Thymus (tissue), 11 donors: Measurements from ENCODE around the gene PODXL. TPM values are rescaled to one million over a fixed set of nuclear protein-coding genes. Genes with fewer than 3 reads are reported as not detected.
"Not testable (repeated sequence)": the region's sequence is repeated elsewhere in the genome, so short reads cannot be mapped to it uniquely, and the experiment has no call there.

Experiments
- DNase-seq, 9 donors: peaks; one replicate each; pipeline ENCODE4 v3.0.0-alpha.2; 2013; ENCODE audit warnings: low spot score in 9 of 9, low read depth in 6 of 9, missing footprints in 1 of 9
- H3K27ac ChIP-seq, 2 donors: one replicate each; pipeline ENCODE4 v1.5.1; 2013; ENCODE audit warnings: control low read depth in 1 of 2, low read depth in 1 of 2, low read length in 1 of 2, mild to moderate bottlenecking in 1 of 2, moderate library complexity in 1 of 2
- H3K27me3 ChIP-seq, 2 donors: one replicate each; pipeline ENCODE4 v1.5.1; 2013; ENCODE audit warnings: low read length in 1 of 2; ENCODE audit not compliant: control insufficient read depth in 2 of 2, insufficient read depth in 1 of 2
- H3K36me3 ChIP-seq, 2 donors: one replicate each; pipeline ENCODE4 v1.5.1; 2013; ENCODE audit warnings: low read length in 1 of 2, mild to moderate bottlenecking in 1 of 2, moderate library complexity in 1 of 2; ENCODE audit not compliant: control insufficient read depth in 2 of 2, insufficient read depth in 2 of 2
- H3K4me1 ChIP-seq, 2 donors: one replicate each; pipeline ENCODE4 v1.5.1; 2013; ENCODE audit warnings: low read length in 2 of 2; ENCODE audit not compliant: control insufficient read depth in 2 of 2, insufficient read depth in 2 of 2
- H3K4me3 ChIP-seq, 2 donors: one replicate each; pipeline ENCODE4 v1.5.1; 2013; ENCODE audit warnings: low read length in 2 of 2, control low read depth in 1 of 2, mild to moderate bottlenecking in 1 of 2
- H3K9me3 ChIP-seq, 2 donors: one replicate each; pipeline ENCODE4 v1.5.1; 2013; ENCODE audit warnings: low read length in 1 of 2, mild to moderate bottlenecking in 1 of 2; ENCODE audit not compliant: control insufficient read depth in 2 of 2, insufficient read depth in 1 of 2
- WGBS: extraction: QIAGEN DNeasy Blood & Tissue Kit; methylation state at CpG from one replicate; pipeline ENCODE4 v1.1.7; 2013; 5-methylcytosine and 5-hydroxymethylcytosine counted together
- polyA plus RNA-seq: library from polyadenylated mRNA; stranded (reverse); fragments of 200-250 nt; gene quantifications from one replicate; pipeline ENCODE4 v1.2.3, GENCODE V29; 2013
- total RNA-seq: library from RNA; stranded (reverse); fragments of 120-200 nt; gene quantifications from one replicate; pipeline ENCODE4 v1.2.4, GENCODE V29; 2013
- donor health status: healthy.

The PODXL gene
- total and polyA plus RNA-seq, 2 donors, result 3.4 to 4.1 TPM

GRCh38 chr7:131483586-131483985 lies 72.8 kb downstream of the PODXL start:
- no peak overlapping the region for H3K4me3 ChIP-seq
- H3K9me3 ChIP-seq, result no peaks in the 10 kb centered on the region
- DNase-seq, result no peak
- H3K27ac ChIP-seq, result no peak overlapping the region
- H3K27me3 ChIP-seq, result no peaks in the 10 kb centered on the region
- 97% methylated on average over 2 of the region's 2 CpGs for WGBS
- no peaks in the 10 kb centered on the region for H3K4me1 ChIP-seq
- H3K36me3 ChIP-seq, result peaks cover 5 to 14% of the 10 kb centered on the region in 2 donors

- Histone ChIP-seq H3K36me3 (peaks cover 5 to 12% of the 10 kb centered on the region in 2 donors), H3K27me3 (no peaks in the 10 kb centered on the region), H3K4me1 (no peaks in the 10 kb centered on the region), H3K9me3 (no peaks in the 10 kb centered on the region), H3K27ac (no peak overlapping the region), H3K4me3 (no peak overlapping the region)
- 96% methylated on average over 2 of the region's 2 CpGs for WGBS
- no peak for DNase-seq
Measured at GRCh38 chr7:131482800-131483199, 73.6 kb downstream of the PODXL start.

- Histone ChIP-seq H3K4me3 (no peak overlapping the region), H3K9me3 (no peaks in the 10 kb centered on the region), H3K27me3 (no peaks in the 10 kb centered on the region), H3K4me1 (no peaks in the 10 kb centered on the region), H3K27ac (no peak overlapping the region), H3K36me3 (peaks cover 0 to 3% of the 10 kb centered on the region in 2 donors)
- DNase-seq, result no peak
- WGBS, result 94% methylated on average over 4 of the region's 4 CpGs
Measured at GRCh38 chr7:131480384-131481315, 75.8 kb downstream of the PODXL start.

DNA sequence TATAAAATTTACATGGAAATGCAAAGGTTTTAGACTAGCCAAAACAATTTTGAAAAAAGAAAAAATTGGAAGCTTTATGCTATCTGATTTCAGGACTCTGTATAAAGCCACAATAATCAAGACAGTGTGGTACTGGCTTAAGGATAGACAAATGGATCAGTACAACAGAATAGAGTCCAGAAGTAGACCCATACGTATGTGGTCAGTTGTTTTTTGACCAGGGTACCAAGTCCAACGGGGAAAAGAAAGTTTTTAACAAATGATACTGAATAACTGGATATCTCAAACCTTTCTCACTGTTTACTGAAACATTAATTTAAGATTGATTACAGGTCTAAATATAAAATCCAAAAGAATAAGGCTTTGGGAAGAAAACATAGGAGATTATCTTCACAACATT lies 79.7 kb downstream of the PODXL start:
- Histone ChIP-seq H3K36me3 (peaks cover 0 to 25% of the 10 kb centered on the region in 2 donors), H3K27ac (no peak overlapping the region), H3K4me3 (no peak overlapping the region), H3K27me3 (no peaks in the 10 kb centered on the region), H3K9me3 (no peaks in the 10 kb centered on the region), H3K4me1 (no peaks in the 10 kb centered on the region)
- WGBS, result 98% methylated on average over 2 of the region's 2 CpGs
- DNase-seq, result no peak

DNA sequence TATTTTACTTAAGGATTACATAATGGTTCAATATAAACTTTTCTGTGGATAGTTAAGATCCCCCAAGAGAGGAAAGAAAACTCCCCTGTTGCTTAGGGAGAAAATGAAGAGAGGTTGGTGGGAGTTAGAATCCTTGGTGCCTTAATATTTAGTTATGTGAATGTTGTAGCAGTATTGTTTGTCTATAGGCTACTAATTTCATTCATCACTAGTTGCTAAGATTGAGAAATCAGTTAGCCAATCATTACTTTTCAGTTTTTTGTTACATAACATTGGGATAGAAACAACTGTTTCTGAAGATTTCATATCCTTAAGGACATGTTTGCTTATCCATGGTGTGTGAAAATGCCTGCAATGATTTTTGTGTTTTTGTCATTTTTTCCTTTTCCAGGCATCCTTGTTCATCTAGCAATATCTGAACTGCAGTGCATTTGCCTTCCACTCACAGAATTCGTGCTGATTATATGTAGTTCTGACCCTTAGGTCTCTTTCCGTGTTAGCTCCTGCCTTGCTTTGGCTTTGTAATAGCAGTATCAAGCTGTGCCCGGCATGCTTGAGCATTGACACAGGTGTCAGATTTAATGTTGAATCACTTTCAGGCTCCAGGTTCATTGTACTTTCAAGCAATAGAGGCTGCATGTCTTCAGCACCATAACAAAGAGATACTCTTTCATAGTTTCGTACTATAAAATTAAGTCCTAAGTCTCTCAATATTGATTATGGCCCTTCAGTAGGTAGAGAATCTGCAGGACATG lies 85.0 kb downstream of the PODXL start:
- no peak overlapping the region for H3K27ac ChIP-seq
- H3K36me3 ChIP-seq, result peaks cover 27 to 59% of the 10 kb centered on the region in 2 donors

GRCh38 chr7:131467788-131468187 lies 88.6 kb downstream of the PODXL start:
- H3K36me3 ChIP-seq, result peaks cover 27 to 63% of the 10 kb centered on the region in 2 donors
- H3K27me3 ChIP-seq, result no peaks in the 10 kb centered on the region
- no peak overlapping the region for H3K27ac ChIP-seq
- no peak for DNase-seq
- no peak overlapping the region for H3K4me3 ChIP-seq
- no peaks in the 10 kb centered on the region for H3K9me3 ChIP-seq
- 98% methylated on average over 5 of the region's 5 CpGs for WGBS
- H3K4me1 ChIP-seq, result no peaks in the 10 kb centered on the region

More for the DNA sequence above, 85.0 kb downstream of the PODXL start:
- no peaks in the 10 kb centered on the region for H3K27me3 ChIP-seq
- H3K4me3 ChIP-seq, result no peak overlapping the region
- 96% methylated on average over 4 of the region's 4 CpGs for WGBS
- DNase-seq, result no peak
- no peaks in the 10 kb centered on the region for H3K9me3 ChIP-seq
- H3K4me1 ChIP-seq, result no peaks in the 10 kb centered on the region

DNA sequence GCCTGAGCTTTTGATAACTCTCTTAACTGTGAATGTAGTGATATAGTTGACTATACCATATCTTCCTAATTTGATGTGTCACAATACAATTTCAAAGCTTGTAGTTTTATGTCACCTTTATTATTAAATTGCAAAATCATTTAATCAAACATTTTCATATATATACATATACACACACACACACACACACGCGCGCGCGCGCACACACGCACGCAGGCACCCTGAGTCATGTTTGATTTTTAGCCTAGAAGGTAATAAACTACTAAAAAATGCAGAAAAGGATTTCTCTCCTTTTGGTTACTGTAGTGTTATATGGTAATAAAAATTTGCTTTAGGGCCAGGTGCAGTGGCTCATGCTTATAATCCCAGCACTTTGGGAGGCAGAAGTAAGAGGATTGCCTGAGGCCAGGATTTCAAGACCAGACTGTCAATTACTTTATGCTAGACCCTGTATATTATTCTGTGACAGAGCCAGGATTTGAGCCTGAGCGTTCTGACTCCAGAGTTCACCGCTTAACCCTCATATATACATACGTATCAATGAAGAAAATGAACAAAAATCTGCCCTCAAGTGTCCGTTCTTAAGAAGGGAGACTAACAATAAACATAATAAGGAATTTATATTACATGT lies 89.6 kb downstream of the PODXL start:
- Histone ChIP-seq H3K36me3 (peaks cover 30 to 60% of the 10 kb centered on the region in 2 donors), H3K27me3 (no peaks in the 10 kb centered on the region), H3K4me1 (no peaks in the 10 kb centered on the region), H3K9me3 (no peaks in the 10 kb centered on the region), H3K27ac (no peak overlapping the region), H3K4me3 (no peak overlapping the region)
- 99% methylated on average over 12 of the region's 12 CpGs for WGBS
- no peak for DNase-seq

DNA sequence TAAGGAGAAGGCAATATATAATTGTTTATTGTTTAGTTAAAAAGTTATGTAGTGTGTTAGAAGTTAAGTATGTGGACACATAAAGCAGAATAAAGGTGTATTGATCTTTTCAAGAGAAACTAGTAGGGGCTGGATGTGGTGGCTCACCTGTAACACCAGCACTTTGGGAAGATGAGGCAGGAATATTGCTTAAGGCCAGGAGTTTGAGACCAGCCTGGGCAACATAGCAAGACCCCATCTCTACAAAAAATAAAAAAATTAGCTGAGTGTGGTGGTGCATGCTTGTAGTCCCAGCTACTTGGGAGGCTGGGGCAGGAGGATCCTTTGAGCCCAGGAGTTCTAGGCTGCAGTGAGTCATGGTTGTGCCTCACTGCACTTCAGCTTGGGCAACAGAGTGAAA lies 93.7 kb downstream of the PODXL start:
- H3K4me3 ChIP-seq, H3K4me1 ChIP-seq, H3K27ac ChIP-seq, H3K27me3 ChIP-seq, DNase-seq, H3K9me3 ChIP-seq: not testable (repeated sequence)
- H3K36me3 ChIP-seq, result peaks cover 12 to 38% of the 10 kb centered on the region in 2 donors

- no peak for DNase-seq
- H3K36me3 ChIP-seq, result peaks cover 7 to 32% of the 10 kb centered on the region in 2 donors
Measured at GRCh38 chr7:131462059-131462458, 94.4 kb downstream of the PODXL start.

More at GRCh38 chr7:131462059-131462458, 94.4 kb downstream of the PODXL start:
- H3K27ac ChIP-seq, result no peak overlapping the region
- no peaks in the 10 kb centered on the region for H3K4me1 ChIP-seq
- no peak overlapping the region for H3K4me3 ChIP-seq
- H3K27me3 ChIP-seq, result no peaks in the 10 kb centered on the region
- H3K9me3 ChIP-seq, result no peaks in the 10 kb centered on the region
- WGBS, result over 99% methylated on average over 3 of the region's 3 CpGs
